CD4-positive, alpha-beta memory T cell (primary cell): ENCODE measurements around the gene TACC2. TPM values are rescaled to one million over a fixed set of nuclear protein-coding genes. Genes with fewer than 3 reads are reported as not detected.

Experiments
- CTCF ChIA-PET: fragments of 350-600 bp; sonication (Branson Sonifier 250); formaldehyde crosslinking; loops from one replicate; lab custom pipeline; 2021; ENCODE audit warnings: inconsistent platforms; ENCODE audit not compliant: partially characterized antibody; lab: Charles Lee
- POLR2A ChIA-PET: fragments of 350-600 bp; sonication (Branson Sonifier 250); formaldehyde crosslinking; loops from one replicate; lab custom pipeline; 2021; ENCODE audit not compliant: partially characterized antibody; lab: Charles Lee
- DNase-seq, 5 donors: peaks; one replicate each; pipeline versions ENCODE4 v3.0.0 to v3.0.0-alpha.2; 2020 to 2022; ENCODE audit warnings: mixed read lengths in 1 of 5
- H3K27ac ChIP-seq: one replicate; pipeline ENCODE4 v1.7.0; 2013; ENCODE audit warnings: low read depth, low read length
- H3K27me3 ChIP-seq: 2 replicates; pipeline ENCODE4 v1.7.0; 2013; ENCODE audit warnings: mild to moderate bottlenecking, low read length, moderate library complexity; ENCODE audit not compliant: insufficient read depth
- H3K36me3 ChIP-seq: 2 replicates; pipeline ENCODE4 v1.7.0; 2013; ENCODE audit warnings: mild to moderate bottlenecking, low read length, moderate library complexity; ENCODE audit not compliant: insufficient read depth
- H3K4me1 ChIP-seq: 2 replicates; pipeline ENCODE4 v1.7.0; 2013; ENCODE audit warnings: mild to moderate bottlenecking, low read length, moderate library complexity; ENCODE audit not compliant: insufficient read depth
- H3K4me3 ChIP-seq, 2 donors: one replicate each; pipeline ENCODE4 v1.7.0; 2013; ENCODE audit warnings: low read length in 2 of 2, mild to moderate bottlenecking in 1 of 2
- H3K9me3 ChIP-seq, 2 donors: one replicate each; pipeline ENCODE4 v1.7.0; 2013; ENCODE audit warnings: low read length in 2 of 2, control low read depth in 1 of 2; ENCODE audit not compliant: control insufficient read depth in 1 of 2
- H3K27ac Mint-ChIP-seq, 7 donors: one replicate each; pipeline ENCODE4 v1.8.0; 2020 to 2021; ENCODE audit warnings: mixed read lengths in 7 of 7, mild to moderate bottlenecking in 6 of 7, inconsistent platforms in 3 of 7, moderate library complexity in 3 of 7
- H3K27me3 Mint-ChIP-seq, 2 donors: one replicate each; pipeline ENCODE4 v1.8.0; 2020 to 2021; ENCODE audit warnings: mixed read lengths in 2 of 2
- H3K36me3 Mint-ChIP-seq, 2 donors: one replicate each; pipeline ENCODE4 v1.8.0; 2020 to 2021; ENCODE audit warnings: mixed read lengths in 2 of 2, inconsistent platforms in 1 of 2, mild to moderate bottlenecking in 1 of 2
- H3K4me1 Mint-ChIP-seq, 4 donors: one replicate each; pipeline ENCODE4 v1.8.0; 2020 to 2021; ENCODE audit warnings: mixed read lengths in 4 of 4, mild to moderate bottlenecking in 1 of 4
- H3K4me3 Mint-ChIP-seq, 8 donors: one replicate each; pipeline ENCODE4 v1.8.0; 2020 to 2021; ENCODE audit warnings: mixed read lengths in 8 of 8, mild to moderate bottlenecking in 7 of 8, moderate library complexity in 6 of 8, inconsistent platforms in 3 of 8
- H3K9me3 Mint-ChIP-seq, 8 donors: one replicate each; pipeline ENCODE4 v1.8.0; 2020 to 2021; ENCODE audit warnings: mixed read lengths in 8 of 8, mild to moderate bottlenecking in 5 of 8, inconsistent platforms in 3 of 8, moderate library complexity in 1 of 8
- intact Hi-C: fragments of 100-400 bp; cut with micrococcal nuclease; formaldehyde crosslinking; loops from one replicate; pipeline ENCODE4 v1.15.1; 2023
- polyA plus RNA-seq, 2 donors: library from polyadenylated mRNA; unstranded; fragments of 300-500 nt; fragmentation: Illumina TruSeq; gene quantifications; one replicate each; pipeline ENCODE4 v1.2.3, GENCODE V29; 2021
- total RNA-seq, 2 experiments: library from RNA; stranded (reverse); gene quantifications; one replicate each; pipeline ENCODE4 v1.2.3, GENCODE V29; 2021

TACC2 gene
- total and polyA plus RNA-seq, 4 experiments from 2014 or later: not detected

DNA sequence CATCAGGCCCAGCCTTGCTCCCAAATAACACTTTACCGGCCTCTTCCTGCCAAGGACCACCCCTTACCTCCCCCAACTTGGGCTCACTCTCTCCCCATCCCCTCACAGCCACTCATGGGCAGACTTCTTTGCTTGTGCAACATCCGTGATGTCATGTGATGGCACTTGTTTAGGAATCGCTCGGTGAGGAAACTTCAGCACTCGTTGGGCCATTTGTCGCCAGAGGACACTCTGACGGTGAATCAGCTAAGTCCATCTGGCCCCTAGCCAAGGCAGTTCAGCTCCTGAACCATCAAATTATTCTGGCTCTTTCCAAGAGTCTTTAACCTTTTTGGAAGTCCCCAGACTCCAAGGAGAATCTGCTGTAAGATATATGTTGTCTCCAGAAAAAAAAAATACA, 301.4 kb downstream of the TACC2 start:
- Histone ChIP-seq H3K27ac (no peak overlapping the region), H3K36me3 (no peaks in the 10 kb centered on the region), H3K27me3 (no peaks in the 10 kb centered on the region), H3K4me1 (peaks cover 24% of the 10 kb centered on the region), H3K4me3 (no peak overlapping the region), H3K9me3 (no peaks in the 10 kb centered on the region)
- CTCF ChIA-PET: interaction anchor here (1.7 kb wide), 1 partner anchor 9 kb away, joined by 7 read pairs; no protein-coding TSS in a partner anchor
- no peak for DNase-seq
- Mint-ChIP-seq H3K9me3 (no peaks in the 10 kb centered on the region), H3K27ac (peak overlapping the region in 1 of 7 donors; percentile 20), H3K4me1 (peaks cover 6 to 36% (median 17%) of the 10 kb centered on the region in 4 donors), H3K27me3 (peaks cover 3 to 5% of the 10 kb centered on the region in 2 donors), H3K4me3 (no peak overlapping the region), H3K36me3 (no peaks in the 10 kb centered on the region)
- POLR2A ChIA-PET: no interaction called here
- intact Hi-C loops: no loop called here

DNA sequence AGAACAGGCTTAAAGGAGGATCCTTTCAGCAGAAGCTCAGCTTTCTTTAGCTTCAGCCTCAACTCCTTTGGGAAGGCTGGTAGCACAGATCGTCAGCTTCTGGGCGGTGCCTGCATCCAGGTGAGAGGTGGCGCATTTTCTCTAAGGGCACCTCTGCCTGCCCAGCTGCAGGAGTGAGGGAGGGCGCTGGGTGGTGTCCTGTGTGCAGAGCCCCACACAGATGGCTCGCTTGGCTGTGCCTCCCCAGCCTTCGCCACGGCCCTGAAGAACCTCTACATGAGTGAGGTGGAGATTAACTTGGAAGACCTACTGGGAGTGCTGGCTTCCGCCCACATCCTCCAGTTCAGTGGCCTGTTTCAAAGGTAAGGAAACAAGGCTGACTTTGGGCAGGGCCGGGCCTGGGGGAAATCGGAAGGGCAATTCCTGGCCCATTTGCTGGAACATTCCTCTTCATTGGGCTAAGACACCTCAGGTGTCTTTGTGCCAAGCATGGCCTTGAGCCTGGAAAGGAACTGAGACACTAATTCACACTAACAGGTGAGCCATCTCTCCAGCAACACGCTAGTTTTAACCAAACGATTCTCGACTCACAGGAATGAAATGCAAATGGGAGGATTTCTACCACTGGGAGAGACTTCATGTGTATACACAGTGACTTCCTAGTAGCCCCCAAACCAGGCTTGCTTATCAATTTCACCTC, 302.0 kb downstream of the TACC2 start:
- H3K27ac ChIP-seq: no peak overlapping the region
- Mint-ChIP-seq H3K9me3 (no peaks in the 10 kb centered on the region), H3K36me3 (no peaks in the 10 kb centered on the region), H3K4me3 (no peak overlapping the region), H3K27me3 (peaks cover 3 to 5% of the 10 kb centered on the region in 2 donors), H3K27ac (no peak overlapping the region), H3K4me1 (peaks cover 8 to 42% (median 19%) of the 10 kb centered on the region in 4 donors)
- intact Hi-C loops: no loop called here
- no peak for DNase-seq
- H3K4me1 ChIP-seq: peaks cover 25% of the 10 kb centered on the region
- ChIA-PET CTCF (interaction anchor here (1.7 kb wide), 1 partner anchor 8 kb away, joined by 7 read pairs; no protein-coding TSS in a partner anchor), POLR2A (no interaction called here)
- no peaks in the 10 kb centered on the region for H3K36me3 ChIP-seq
- H3K27me3 ChIP-seq: no peaks in the 10 kb centered on the region
- no peaks in the 10 kb centered on the region for H3K9me3 ChIP-seq
- no peak overlapping the region for H3K4me3 ChIP-seq

DNA sequence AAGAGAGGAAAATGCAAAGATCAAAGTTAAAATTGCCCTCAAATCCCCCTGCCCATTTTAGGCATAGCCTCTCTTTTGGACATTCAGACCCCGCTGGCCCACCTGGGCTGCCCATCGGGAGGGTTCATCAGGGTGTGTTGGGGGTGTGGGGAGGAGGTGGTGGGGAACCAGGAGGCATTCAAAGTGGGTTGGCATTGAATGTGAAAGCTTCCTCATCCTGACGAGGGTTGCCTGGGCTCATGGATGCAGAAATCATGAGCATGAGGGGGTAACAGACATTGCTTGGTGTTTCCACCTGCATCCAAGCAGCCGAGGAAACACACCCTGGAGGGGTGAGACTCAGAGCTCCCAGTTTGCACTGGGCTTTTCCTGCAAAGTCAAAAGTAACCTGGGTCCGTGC, 302.8 kb downstream of the TACC2 start:
- H3K9me3 Mint-ChIP-seq: no peaks in the 10 kb centered on the region
- POLR2A ChIA-PET: no interaction called here
- intact Hi-C loops: no loop called here
- H3K4me1 ChIP-seq: peaks cover 25% of the 10 kb centered on the region
- H3K27me3 Mint-ChIP-seq: peaks cover 2 to 3% of the 10 kb centered on the region in 2 donors
- H3K27me3 ChIP-seq: no peaks in the 10 kb centered on the region
- no peaks in the 10 kb centered on the region for H3K36me3 Mint-ChIP-seq
- H3K4me3 Mint-ChIP-seq: no peak overlapping the region
- no peak overlapping the region for H3K4me3 ChIP-seq
- no peaks in the 10 kb centered on the region for H3K36me3 ChIP-seq
- DNase-seq: no peak
- H3K27ac Mint-ChIP-seq: no peak overlapping the region
- H3K9me3 ChIP-seq: no peaks in the 10 kb centered on the region
- CTCF ChIA-PET: no interaction called here
- no peak overlapping the region for H3K27ac ChIP-seq
- H3K4me1 Mint-ChIP-seq: peaks cover 8 to 43% (median 19%) of the 10 kb centered on the region in 4 donors

DNA sequence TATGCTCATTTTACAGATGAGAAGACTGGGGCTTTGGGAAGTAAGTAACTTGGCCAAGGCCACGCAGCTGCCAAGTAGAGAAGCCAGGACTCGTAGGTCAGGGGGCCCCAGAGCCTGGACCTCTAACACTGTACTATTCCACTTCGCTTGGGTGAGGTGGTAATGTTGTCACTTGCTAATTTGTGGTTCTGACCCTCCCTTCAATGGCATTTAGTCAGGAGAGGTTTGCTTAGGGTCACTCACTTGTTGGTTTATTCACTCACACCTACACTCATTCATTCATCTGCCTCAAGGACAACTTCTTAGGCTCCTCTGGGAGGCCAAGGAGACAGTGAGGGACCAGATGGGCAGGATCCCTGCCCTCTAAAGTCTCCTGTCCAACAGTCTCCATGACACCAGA, 303.4 kb downstream of the TACC2 start:
- H3K4me1 ChIP-seq: peaks cover 25% of the 10 kb centered on the region
- no peak overlapping the region for H3K27ac Mint-ChIP-seq
- H3K9me3 Mint-ChIP-seq: peaks cover 0 to 3% (median 0%) of the 10 kb centered on the region in 8 donors
- no peak overlapping the region for H3K27ac ChIP-seq
- peaks cover 8 to 43% (median 19%) of the 10 kb centered on the region in 4 donors for H3K4me1 Mint-ChIP-seq
- POLR2A ChIA-PET: no interaction called here
- no peaks in the 10 kb centered on the region for H3K9me3 ChIP-seq
- no peak overlapping the region for H3K4me3 ChIP-seq
- no peak overlapping the region for H3K4me3 Mint-ChIP-seq
- no peaks in the 10 kb centered on the region for H3K36me3 ChIP-seq
- CTCF ChIA-PET: no interaction called here
- no peak for DNase-seq
- H3K27me3 Mint-ChIP-seq: peaks cover 1 to 2% of the 10 kb centered on the region in 2 donors
- intact Hi-C loops: no loop called here
- no peaks in the 10 kb centered on the region for H3K36me3 Mint-ChIP-seq
- no peaks in the 10 kb centered on the region for H3K27me3 ChIP-seq

DNA sequence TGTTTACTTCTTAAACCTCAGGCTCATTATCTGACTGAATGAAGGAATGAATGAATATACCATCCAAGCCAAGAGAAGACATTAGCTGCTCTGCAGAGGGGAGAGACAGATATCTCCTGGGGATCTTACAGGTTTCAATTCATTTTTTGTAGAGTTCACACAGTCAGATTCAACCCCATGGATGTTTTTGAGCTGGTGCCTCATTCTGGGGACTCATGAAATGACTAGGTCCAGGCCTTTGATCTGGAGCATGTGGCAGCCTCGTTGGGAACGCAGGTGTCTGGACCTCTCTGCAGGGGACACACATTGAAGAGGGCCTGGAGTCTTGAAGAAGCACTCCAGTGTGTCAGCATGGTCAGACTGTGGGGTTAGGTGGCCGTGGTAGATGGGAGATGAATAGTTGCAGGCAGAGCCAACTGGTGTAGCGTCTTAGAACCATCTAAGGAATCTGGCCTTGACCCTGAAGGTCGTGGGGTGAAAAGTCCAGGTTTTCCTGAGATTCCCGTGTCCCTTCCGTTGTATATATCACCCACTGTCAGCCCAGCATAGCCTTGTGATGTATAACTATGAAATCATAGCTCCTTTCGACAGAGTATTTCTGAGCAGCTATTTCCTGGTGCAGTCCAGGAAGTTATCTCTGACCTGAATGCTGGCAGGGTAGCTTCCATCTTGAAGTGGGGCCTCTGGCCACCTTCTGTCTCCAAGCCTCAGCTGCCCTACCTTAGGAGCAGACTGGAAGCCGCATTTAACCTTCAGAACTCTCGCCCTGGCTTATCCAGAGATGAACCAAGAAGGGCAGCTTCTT, 304.4 kb downstream of the TACC2 start:
- Histone ChIP-seq H3K27ac (no peak overlapping the region), H3K36me3 (no peaks in the 10 kb centered on the region), H3K4me1 (peaks cover 25% of the 10 kb centered on the region), H3K9me3 (no peaks in the 10 kb centered on the region), H3K4me3 (no peak overlapping the region), H3K27me3 (no peaks in the 10 kb centered on the region)
- Mint-ChIP-seq H3K4me1 (peaks cover 8 to 38% (median 19%) of the 10 kb centered on the region in 4 donors), H3K4me3 (no peak overlapping the region), H3K27ac (peak overlapping the region in 3 of 7 donors; percentile 25 to 59 (median 33)), H3K27me3 (peaks cover 0 to under 1% of the 10 kb centered on the region in 2 donors), H3K9me3 (peaks cover 0 to 3% (median 0%) of the 10 kb centered on the region in 8 donors), H3K36me3 (no peaks in the 10 kb centered on the region)
- intact Hi-C loops: no loop called here
- DNase-seq: no peak
- POLR2A ChIA-PET: no interaction called here
- CTCF ChIA-PET: interaction anchor here (0.9 to 6.2 kb wide), 4 partner anchors 9 to 272 kb away, joined by 3 to 88 read pairs (median 4); no protein-coding TSS in a partner anchor

DNA sequence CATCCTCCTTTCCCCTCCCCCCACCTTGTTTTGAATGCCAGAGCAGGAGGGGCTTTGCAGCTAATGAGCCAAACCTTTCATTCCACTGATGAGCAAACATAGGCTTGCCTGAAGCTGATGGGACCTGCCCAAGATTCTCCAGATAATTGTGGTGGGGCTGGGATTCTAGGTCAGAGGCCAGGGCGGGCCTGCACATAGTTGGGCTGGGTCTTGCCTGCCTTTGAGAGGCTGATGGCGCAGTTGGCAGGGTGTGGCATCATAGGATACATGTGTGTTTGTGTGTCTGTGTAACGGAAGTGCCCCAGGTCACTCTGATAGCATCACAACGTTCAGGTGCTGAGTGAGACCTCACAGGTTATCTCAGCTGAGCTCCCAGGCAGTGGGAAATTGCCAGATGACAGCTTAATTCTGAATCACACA, 305.0 kb downstream of the TACC2 start:
- Mint-ChIP-seq H3K27me3 (peaks cover 0 to 2% of the 10 kb centered on the region in 2 donors), H3K4me1 (peaks cover 11 to 41% (median 23%) of the 10 kb centered on the region in 4 donors), H3K4me3 (no peak overlapping the region), H3K27ac (no peak overlapping the region), H3K9me3 (peaks cover 0 to 3% (median 0%) of the 10 kb centered on the region in 8 donors), H3K36me3 (no peaks in the 10 kb centered on the region)
- intact Hi-C loops: no loop called here
- no peaks in the 10 kb centered on the region for H3K9me3 ChIP-seq
- CTCF ChIA-PET: interaction anchor here (0.9 to 6.2 kb wide), 5 partner anchors 8 to 272 kb away, joined by 3 to 88 read pairs (median 3); partner anchors contain the start of gene BTBD16
- H3K27me3 ChIP-seq: no peaks in the 10 kb centered on the region
- POLR2A ChIA-PET: no interaction called here
- peak in 2 of 5 donors; percentile 7 to 27 for DNase-seq
- H3K4me1 ChIP-seq: peaks cover 25% of the 10 kb centered on the region
- H3K27ac ChIP-seq: no peak overlapping the region
- no peaks in the 10 kb centered on the region for H3K36me3 ChIP-seq
- H3K4me3 ChIP-seq: no peak overlapping the region
